ENCODE data around the gene SYCP3.

GRCh38 chr12:101785671-101786070, 46.4 kb upstream of the SYCP3 start:
- TF ChIP-seq CTCF (IDR thresholded peaks at IDR 0.05): no peak
- no peak for TF ChIP-seq POLR2A (IDR thresholded peaks at IDR 0.05)
